ENCODE measurements around the gene LRFN4.

The LRFN4 gene

DNA sequence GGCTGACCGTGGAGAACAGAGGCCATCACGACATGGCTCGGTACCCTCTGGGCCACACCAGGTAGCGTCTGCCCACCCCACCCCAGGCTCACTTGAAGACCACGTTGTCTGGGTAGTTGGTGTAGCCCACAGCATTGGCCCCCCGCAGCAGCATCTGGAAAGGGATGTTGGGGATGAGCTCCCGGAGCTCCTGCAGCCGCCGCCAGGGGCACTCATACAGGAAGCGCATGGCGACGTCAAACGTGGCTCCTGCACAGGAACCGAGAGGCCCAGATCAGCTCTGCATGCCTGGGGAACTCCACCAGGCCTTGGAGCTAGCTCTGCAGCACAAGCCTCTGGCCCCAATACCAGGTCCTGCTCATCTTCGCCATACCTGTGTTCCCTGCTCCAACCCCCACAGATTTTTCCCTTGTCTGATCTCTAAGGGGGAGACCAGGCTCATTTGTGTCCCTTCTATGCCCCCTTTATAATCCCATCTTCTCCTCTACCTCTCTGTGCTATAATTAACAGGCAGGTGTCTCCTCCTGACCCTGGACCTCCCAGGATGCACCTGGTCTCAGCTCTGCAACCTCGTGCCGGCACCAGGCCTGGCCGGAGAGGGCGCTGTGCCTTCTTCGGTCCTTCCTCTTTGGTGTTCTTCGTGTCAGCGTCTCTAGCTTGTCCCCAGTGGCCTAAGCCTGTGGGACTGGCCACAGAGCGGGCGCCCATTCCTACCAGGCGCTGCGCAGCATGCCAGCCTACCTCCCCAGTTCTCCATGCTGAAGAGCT lies 5.0 kb upstream of the LRFN4 start:
- H4K20me1 ChIP-seq (ENCODE audit: insufficient read depth, low read length): no peaks in the 10 kb centered on the region
- peak; percentile 45 for DNase-seq
- H3K9ac ChIP-seq (ENCODE audit: low read length): no peak overlapping the region
- no peak overlapping the region for H3K4me3 ChIP-seq (ENCODE audit: low read length)
- peak overlapping the region; percentile 15; the same call in 1 of the 2 replicates for H3K4me2 ChIP-seq (ENCODE audit: low read depth, low read length)
- H2AFZ ChIP-seq (ENCODE audit: low read length): peak overlapping the region; percentile 51
- H3K27ac ChIP-seq (ENCODE audit: low read length): no peak overlapping the region
- TF ChIP-seq, protein P1, sequence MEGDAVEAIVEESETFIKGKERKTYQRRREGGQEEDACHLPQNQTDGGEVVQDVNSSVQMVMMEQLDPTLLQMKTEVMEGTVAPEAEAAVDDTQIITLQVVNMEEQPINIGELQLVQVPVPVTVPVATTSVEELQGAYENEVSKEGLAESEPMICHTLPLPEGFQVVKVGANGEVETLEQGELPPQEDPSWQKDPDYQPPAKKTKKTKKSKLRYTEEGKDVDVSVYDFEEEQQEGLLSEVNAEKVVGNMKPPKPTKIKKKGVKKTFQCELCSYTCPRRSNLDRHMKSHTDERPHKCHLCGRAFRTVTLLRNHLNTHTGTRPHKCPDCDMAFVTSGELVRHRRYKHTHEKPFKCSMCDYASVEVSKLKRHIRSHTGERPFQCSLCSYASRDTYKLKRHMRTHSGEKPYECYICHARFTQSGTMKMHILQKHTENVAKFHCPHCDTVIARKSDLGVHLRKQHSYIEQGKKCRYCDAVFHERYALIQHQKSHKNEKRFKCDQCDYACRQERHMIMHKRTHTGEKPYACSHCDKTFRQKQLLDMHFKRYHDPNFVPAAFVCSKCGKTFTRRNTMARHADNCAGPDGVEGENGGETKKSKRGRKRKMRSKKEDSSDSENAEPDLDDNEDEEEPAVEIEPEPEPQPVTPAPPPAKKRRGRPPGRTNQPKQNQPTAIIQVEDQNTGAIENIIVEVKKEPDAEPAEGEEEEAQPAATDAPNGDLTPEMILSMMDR (IDR thresholded peaks at IDR 0.05; ENCODE audit: low read length): peak; percentile 54
- TF ChIP-seq EZH2 (optimal IDR thresholded peaks at IDR 0.05; ENCODE audit: low read depth, low read length) (no peak), EZH2phosphoT487 (IDR thresholded peaks at IDR 0.05; ENCODE audit: low read length) (no peak)
- H3K9me2 ChIP-seq (replicated peaks; ENCODE audit: insufficient read depth, low read length): no peaks in the 10 kb centered on the region
- no peaks in the 10 kb centered on the region for H3K36me3 ChIP-seq (replicated peaks; ENCODE audit: insufficient read depth, low read length)
- H3K9me3 ChIP-seq (replicated peaks; ENCODE audit: insufficient read depth, low read length): no peaks in the 10 kb centered on the region
- H3K79me2 ChIP-seq (ENCODE audit: low read length): no peaks in the 10 kb centered on the region
- no peaks in the 10 kb centered on the region for H3K27me3 ChIP-seq (replicated peaks; ENCODE audit: insufficient read depth, low read length)
- H3K4me1 ChIP-seq (ENCODE audit: low read length): peaks cover 8% of the 10 kb centered on the region
- H3F3A ChIP-seq (ENCODE audit: insufficient read depth, low read length): no peaks in the 10 kb centered on the region

DNA sequence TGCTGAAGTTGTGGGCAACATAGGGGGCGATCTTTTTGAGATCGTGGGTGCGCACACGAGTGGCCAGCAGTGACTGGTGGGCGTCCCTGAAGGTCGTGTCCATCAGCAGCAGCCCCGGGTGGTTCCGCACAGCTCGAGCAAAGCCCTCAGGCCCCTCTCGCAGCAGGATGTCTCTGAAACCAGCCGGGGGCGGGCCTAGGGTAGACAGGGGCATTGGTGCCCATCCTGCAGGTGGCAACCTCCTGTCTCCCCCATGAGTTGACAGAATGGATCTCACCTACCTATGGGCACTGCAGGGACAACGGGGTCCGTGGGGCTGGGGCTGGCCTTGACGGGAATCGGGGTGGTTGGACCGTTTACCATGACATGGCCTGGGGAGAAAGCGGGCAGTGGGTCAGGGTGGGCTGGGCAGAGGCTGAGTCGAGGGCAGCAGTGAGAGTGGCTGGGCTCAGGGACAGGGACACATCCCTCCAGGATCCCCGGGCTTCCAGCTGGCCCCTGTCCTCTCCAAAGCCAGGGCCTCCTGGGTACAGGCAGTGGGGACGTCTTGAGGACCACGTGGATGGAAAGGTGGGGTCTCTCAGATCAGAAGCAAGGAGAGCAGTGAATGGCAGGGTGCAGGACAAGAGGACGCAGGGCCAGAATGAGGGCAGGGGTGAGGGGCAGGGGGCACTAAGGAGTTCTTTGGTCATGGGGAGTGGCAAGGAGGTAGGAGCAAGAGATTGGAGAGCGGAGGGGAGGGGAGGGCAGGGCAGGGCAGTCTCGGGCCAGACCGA lies 4.2 kb upstream of the LRFN4 start:
- no peak for TF ChIP-seq EZH2phosphoT487 (IDR thresholded peaks at IDR 0.05; ENCODE audit: low read length)
- TF ChIP-seq, protein P1 (IDR thresholded peaks at IDR 0.05; ENCODE audit: low read length): no peak
- no peak for TF ChIP-seq EZH2 (optimal IDR thresholded peaks at IDR 0.05; ENCODE audit: low read depth, low read length)
- Histone ChIP-seq H2AFZ (ENCODE audit: low read length) (peak overlapping the region; percentile 51; the same call in 1 of the 2 replicates), H3F3A (ENCODE audit: insufficient read depth, low read length) (no peaks in the 10 kb centered on the region), H3K9me3 (replicated peaks; ENCODE audit: insufficient read depth, low read length) (no peaks in the 10 kb centered on the region), H3K9ac (ENCODE audit: low read length) (no peak overlapping the region), H3K79me2 (ENCODE audit: low read length) (no peaks in the 10 kb centered on the region), H4K20me1 (ENCODE audit: insufficient read depth, low read length) (no peaks in the 10 kb centered on the region), H3K27me3 (replicated peaks; ENCODE audit: insufficient read depth, low read length) (no peaks in the 10 kb centered on the region), H3K9me2 (replicated peaks; ENCODE audit: insufficient read depth, low read length) (no peaks in the 10 kb centered on the region), H3K4me2 (ENCODE audit: low read depth, low read length) (no peak overlapping the region), H3K4me3 (ENCODE audit: low read length) (no peak overlapping the region), H3K4me1 (ENCODE audit: low read length) (peaks cover 8% of the 10 kb centered on the region), H3K36me3 (replicated peaks; ENCODE audit: insufficient read depth, low read length) (no peaks in the 10 kb centered on the region), H3K27ac (ENCODE audit: low read length) (no peak overlapping the region)
- no peak for DNase-seq

DNA sequence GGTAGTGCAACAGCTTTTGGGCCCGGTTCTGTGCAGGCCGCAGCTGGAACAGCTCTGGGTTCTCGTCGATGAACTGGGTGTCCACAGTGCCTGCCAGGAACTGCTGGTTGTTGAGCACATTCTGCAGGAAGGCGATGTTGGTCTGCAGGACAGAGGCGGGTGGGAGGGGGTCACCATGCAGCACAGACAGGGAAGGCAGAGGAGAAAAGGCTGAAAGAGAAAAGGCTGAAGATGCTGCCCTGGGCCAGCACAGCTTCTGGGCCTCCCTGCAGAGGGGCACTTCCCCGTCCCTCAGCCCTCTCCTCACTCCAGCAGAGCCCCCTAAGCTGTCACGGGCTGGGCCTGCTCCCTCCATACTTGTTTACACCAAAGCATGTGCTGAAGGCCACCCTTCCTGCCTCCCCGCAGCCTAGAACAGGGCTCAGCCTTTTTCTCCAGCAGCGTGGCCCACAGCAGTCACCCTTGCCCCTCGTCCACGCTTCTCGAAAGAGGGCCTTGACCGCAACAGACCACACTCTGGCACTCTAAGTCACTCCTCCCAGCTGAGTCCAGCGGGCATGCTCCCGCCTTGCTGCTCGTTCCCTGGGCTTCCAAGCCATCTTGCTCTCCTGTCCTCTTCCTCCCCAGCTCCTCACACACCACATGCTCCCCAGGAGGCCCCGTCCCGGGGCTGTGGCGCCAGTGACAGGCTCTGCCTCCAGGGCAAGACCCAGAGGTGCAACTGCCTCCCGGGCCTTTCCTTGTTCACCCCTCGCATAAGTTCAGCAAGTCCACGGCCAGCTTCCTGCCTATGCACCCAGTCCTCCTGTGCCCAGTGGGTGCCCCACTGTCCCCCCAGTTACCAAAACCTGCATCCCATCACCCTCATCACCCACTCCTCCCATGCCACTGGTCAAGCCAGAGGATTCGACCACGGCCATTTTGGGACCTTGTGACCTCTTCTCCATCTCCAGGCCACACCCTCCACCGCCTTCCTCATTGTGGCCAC lies 3.3 kb upstream of the LRFN4 start:
- DNase-seq: no peak
- H3K4me2 ChIP-seq (ENCODE audit: low read depth, low read length): no peak overlapping the region
- TF ChIP-seq, protein P1 (IDR thresholded peaks at IDR 0.05; ENCODE audit: low read length): no peak

More for the DNA sequence above, 3.3 kb upstream of the LRFN4 start:
- no peak overlapping the region for H3K4me3 ChIP-seq (ENCODE audit: low read length)
- H3K9me2 ChIP-seq (replicated peaks; ENCODE audit: insufficient read depth, low read length): no peaks in the 10 kb centered on the region
- H3K9me3 ChIP-seq (replicated peaks; ENCODE audit: insufficient read depth, low read length): no peaks in the 10 kb centered on the region
- H3F3A ChIP-seq (ENCODE audit: insufficient read depth, low read length): no peaks in the 10 kb centered on the region
- H3K79me2 ChIP-seq (ENCODE audit: low read length): no peaks in the 10 kb centered on the region
- H3K36me3 ChIP-seq (replicated peaks; ENCODE audit: insufficient read depth, low read length): no peaks in the 10 kb centered on the region
- H3K4me1 ChIP-seq (ENCODE audit: low read length): peaks cover 8% of the 10 kb centered on the region
- no peak overlapping the region for H3K9ac ChIP-seq (ENCODE audit: low read length)
- H3K27me3 ChIP-seq (replicated peaks; ENCODE audit: insufficient read depth, low read length): no peaks in the 10 kb centered on the region
- H3K27ac ChIP-seq (ENCODE audit: low read length): no peak overlapping the region
- H2AFZ ChIP-seq (ENCODE audit: low read length): no peak overlapping the region
- no peaks in the 10 kb centered on the region for H4K20me1 ChIP-seq (ENCODE audit: insufficient read depth, low read length)
